Measurements from ENCODE around the gene HLA-DRA. TPM values are rescaled to one million over a fixed set of nuclear protein-coding genes. Genes with fewer than 3 reads are reported as not detected.

The HLA-DRA gene
- total RNA-seq, 1 donor from 2014 or later, result 158 TPM

GRCh38 chr6:32415521-32416019 lies 24.1 kb upstream of the HLA-DRA start:
- no peaks in the 10 kb centered on the region for H3K4me1 ChIP-seq
- intact Hi-C loops (cut with DNase I), result loop anchor here (10.0 kb wide), 1 partner anchor 379 kb away; no protein-coding TSS in a partner anchor
- H3K4me3 ChIP-seq, result no peak overlapping the region
- TF ChIP-seq CTCF (IDR thresholded peaks at IDR 0.05), result peak; percentile 93 to 98 (median 95)
- TF ChIP-seq POLR2AphosphoS5 (IDR thresholded peaks at IDR 0.05; ENCODE audit: insufficient read depth in 1 of 2, low read depth in 1 of 2), result no peak
- H3K36me3 ChIP-seq, result no peaks in the 10 kb centered on the region
- no peaks in the 10 kb centered on the region for H3K9me3 ChIP-seq
- DNase-seq (ENCODE audit: extremely low spot score in 2 of 2), result no peak
- no peak overlapping the region for H3K27ac ChIP-seq
- no peaks in the 10 kb centered on the region for H3K27me3 ChIP-seq

GRCh38 chr6:32416036-32416435 lies 23.7 kb upstream of the HLA-DRA start:
- Histone ChIP-seq H3K4me3 (no peak overlapping the region), H3K4me1 (no peaks in the 10 kb centered on the region), H3K9me3 (no peaks in the 10 kb centered on the region), H3K27ac (no peak overlapping the region), H3K36me3 (no peaks in the 10 kb centered on the region), H3K27me3 (no peaks in the 10 kb centered on the region)
- no peak for DNase-seq (ENCODE audit: extremely low spot score in 2 of 2)
- TF ChIP-seq POLR2AphosphoS5 (IDR thresholded peaks at IDR 0.05; ENCODE audit: insufficient read depth in 1 of 2, low read depth in 1 of 2) (no peak), CTCF (IDR thresholded peaks at IDR 0.05) (no peak), POLR2A (IDR thresholded peaks at IDR 0.05) (no peak)
- intact Hi-C loops (cut with DNase I), result loop anchor here (10.0 kb wide), 1 partner anchor 379 kb away; no protein-coding TSS in a partner anchor

GRCh38 chr6:32424589-32425300 lies 14.9 kb upstream of the HLA-DRA start:
- H3K27ac ChIP-seq, result no peak overlapping the region
- no peak for DNase-seq (ENCODE audit: extremely low spot score in 2 of 2)
- no peaks in the 10 kb centered on the region for H3K4me1 ChIP-seq
- H3K4me3 ChIP-seq, result no peak overlapping the region
- H3K27me3 ChIP-seq, result no peaks in the 10 kb centered on the region
- H3K9me3 ChIP-seq, result no peaks in the 10 kb centered on the region
- no peak for TF ChIP-seq CTCF (IDR thresholded peaks at IDR 0.05)
- intact Hi-C loops (cut with DNase I), result loop anchor here (5.0 kb wide), 1 partner anchor 278 kb away; no protein-coding TSS in a partner anchor
- no peaks in the 10 kb centered on the region for H3K36me3 ChIP-seq

GRCh38 chr6:32426338-32426737 lies 13.3 kb upstream of the HLA-DRA start:
- intact Hi-C loops (cut with DNase I), result loop anchor here (5.0 kb wide), 1 partner anchor 276 kb away; no protein-coding TSS in a partner anchor
- no peak overlapping the region for H3K4me3 ChIP-seq

More at GRCh38 chr6:32426338-32426737, 13.3 kb upstream of the HLA-DRA start:
- no peaks in the 10 kb centered on the region for H3K36me3 ChIP-seq
- no peaks in the 10 kb centered on the region for H3K27me3 ChIP-seq
- no peaks in the 10 kb centered on the region for H3K9me3 ChIP-seq
- TF ChIP-seq CTCF (IDR thresholded peaks at IDR 0.05), result no peak
- no peak for TF ChIP-seq POLR2AphosphoS5 (IDR thresholded peaks at IDR 0.05; ENCODE audit: insufficient read depth in 1 of 2, low read depth in 1 of 2)
- no peak for TF ChIP-seq POLR2A (IDR thresholded peaks at IDR 0.05)
- no peak overlapping the region for H3K27ac ChIP-seq
- no peaks in the 10 kb centered on the region for H3K4me1 ChIP-seq
- no peak for DNase-seq (ENCODE audit: extremely low spot score in 2 of 2)

Measured in vagina (tissue), 2 donors.